OCI-M1 (cell line): ENCODE data around the gene MMP24.
"Not testable (repeated sequence)": the region's sequence is repeated elsewhere in the genome, so short reads cannot be mapped to it uniquely, and the experiment has no call there.

Experiments used
- DNase-seq: peaks from one replicate; lab custom pipeline; 2025; lab: John Stamatoyannopoulos, UW

Gene MMP24

DNA sequence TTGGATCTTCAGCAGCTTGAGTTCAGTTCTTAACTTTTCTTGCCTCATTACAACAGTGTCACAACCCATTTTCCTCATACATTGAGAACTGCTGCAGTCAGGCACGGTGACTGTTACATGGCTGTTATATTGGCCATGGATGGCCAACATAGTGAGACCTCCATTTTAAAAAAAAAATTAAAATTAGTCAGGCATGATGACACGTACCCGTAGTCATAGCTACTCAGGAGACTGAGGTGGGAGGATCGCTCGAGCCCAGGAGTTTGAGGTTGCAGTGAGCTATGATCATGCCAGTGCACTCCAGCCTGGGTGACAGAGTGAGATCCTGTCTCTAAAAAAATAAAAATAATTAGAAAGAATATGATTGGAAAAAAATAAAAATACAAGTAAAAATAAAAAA, 9.9 kb upstream of the MMP24 start:
- no peak for DNase-seq

GRCh38 chr20:35223941-35224340, 2.5 kb upstream of the MMP24 start:
- no peak for DNase-seq

DNA sequence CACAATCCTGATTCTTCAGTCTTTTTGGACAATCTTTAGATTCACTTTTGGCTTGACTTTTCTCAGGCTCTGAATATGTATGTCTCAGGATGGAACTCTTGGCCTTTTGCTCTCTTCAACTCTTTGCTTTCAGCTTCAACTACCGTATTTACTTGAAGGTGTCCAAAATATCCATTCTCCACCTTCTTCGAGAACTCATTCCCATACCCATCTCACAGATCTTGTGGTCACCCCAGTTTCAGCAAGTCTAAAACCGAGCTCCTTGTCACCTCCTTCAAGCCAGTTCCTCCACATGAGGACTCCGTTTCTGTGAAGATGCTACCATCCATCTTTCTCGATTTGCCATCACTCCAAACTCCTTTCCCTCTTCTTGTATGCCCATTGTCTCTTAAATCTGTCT, 2.0 kb upstream of the MMP24 start:
- DNase-seq = no peak

GRCh38 chr20:35225319-35226125, 968 bp upstream of the MMP24 start:
- no peak for DNase-seq

GRCh38 chr20:35226884-35227681, 593 bp downstream of the MMP24 start:
- DNase-seq = no peak

DNA sequence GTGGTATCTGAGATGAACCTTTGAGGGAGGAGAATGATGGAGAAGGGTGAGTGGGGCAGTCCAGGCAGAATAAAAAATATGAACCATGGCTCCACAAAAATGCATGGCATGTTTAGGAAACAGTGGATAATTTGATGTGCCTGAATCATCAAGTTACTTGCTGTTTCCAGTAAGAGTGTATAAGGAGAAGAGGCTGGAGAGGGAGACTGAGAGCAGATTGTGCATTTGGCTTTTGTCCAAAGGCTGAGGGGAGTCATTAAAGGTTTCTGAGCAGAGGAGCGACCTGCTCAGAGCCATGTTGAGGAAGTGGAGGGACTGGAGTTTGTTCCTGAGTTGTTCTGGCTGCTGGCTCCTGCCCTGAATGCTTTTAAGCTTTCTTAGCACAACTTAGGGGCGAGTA, 6.1 kb downstream of the MMP24 start:
- DNase-seq = no peak

GRCh38 chr20:35235881-35236280, 9.4 kb downstream of the MMP24 start:
- DNase-seq = no peak

- no peak for DNase-seq
These were observed 11.0 kb downstream of the MMP24 start for GRCh38 chr20:35237486-35237885.

GRCh38 chr20:35238170-35238569, 11.7 kb downstream of the MMP24 start:
- DNase-seq = peak; percentile 80

GRCh38 chr20:35238735-35239134, 12.2 kb downstream of the MMP24 start:
- DNase-seq = no peak

GRCh38 chr20:35240083-35240810, 13.8 kb downstream of the MMP24 start:
- no peak for DNase-seq

DNA sequence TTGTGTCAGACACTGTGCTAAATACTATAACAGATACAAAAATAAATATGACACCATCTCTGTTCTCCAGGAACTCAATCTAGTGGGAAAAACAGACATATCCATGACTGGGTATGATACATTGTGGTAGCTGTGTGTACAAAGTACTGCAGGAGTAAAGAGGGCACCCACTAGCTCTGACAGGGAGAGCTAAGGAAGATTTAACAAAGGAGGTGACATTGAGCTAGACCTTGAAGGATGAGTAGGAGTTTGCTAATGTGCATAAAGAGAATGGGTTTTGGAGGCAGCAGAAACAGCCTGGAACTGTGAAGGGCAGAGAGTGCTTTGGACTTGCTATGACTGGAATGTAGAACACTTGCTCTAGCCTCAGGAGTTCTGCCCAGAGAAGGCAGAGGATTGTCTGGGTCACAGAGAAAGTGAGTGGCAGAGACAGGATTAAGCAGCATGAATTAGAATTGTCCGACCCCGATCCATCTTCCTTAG, 14.4 kb downstream of the MMP24 start:
- no peak for DNase-seq

DNA sequence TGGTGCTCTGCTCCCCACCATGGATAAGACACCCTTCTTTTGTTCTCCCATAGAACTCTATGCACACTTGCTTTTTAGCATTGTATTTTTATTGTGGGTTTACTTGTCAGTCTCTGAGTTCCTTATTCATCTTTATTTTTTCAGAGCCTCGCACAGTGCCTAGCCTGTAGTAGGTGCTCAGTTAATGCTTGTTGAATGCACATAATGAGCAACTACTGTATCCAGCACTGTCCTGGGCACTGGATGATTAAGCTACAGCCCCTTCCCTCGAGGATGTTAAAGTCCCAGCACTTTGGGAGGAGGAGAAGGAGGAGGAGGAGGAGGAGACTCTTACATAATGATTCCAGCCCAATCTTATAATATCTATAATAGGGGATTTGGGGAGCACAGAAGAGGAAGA, 16.8 kb downstream of the MMP24 start:
- DNase-seq = no peak

DNA sequence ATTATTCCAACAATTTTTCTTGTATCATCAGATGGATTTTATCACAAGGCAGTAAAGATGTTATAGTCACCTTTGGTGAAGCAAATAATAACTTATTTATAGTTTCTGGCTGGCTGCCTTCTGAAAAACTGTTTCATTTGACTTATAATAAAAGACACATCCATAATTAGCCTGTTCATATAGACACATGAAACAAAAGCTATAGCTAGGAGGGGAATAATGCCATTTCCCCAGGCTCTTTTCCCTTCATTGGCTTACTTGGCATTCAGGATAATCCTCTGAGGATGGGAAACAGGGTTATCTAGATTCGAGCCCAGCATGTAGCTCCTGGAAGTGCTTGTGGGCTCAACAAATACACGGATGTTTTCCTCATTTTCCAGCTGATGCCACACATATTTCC, 17.5 kb downstream of the MMP24 start:
- DNase-seq = no peak

DNA sequence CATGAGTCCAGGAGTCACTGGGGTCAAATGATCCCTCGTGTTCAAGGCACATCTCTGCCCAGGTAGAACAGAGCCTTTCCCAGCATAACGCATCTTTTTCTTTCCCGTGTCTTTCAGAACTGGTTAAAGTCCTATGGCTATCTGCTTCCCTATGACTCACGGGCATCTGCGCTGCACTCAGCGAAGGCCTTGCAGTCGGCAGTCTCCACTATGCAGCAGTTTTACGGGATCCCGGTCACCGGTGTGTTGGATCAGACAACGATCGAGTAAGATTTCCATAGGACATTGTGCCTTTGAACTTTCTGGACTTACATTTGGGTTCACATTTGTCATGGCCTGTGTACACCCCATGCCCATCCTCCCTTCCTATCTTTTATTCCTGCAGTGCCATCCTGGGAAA, 20.2 kb downstream of the MMP24 start:
- no peak for DNase-seq

DNA sequence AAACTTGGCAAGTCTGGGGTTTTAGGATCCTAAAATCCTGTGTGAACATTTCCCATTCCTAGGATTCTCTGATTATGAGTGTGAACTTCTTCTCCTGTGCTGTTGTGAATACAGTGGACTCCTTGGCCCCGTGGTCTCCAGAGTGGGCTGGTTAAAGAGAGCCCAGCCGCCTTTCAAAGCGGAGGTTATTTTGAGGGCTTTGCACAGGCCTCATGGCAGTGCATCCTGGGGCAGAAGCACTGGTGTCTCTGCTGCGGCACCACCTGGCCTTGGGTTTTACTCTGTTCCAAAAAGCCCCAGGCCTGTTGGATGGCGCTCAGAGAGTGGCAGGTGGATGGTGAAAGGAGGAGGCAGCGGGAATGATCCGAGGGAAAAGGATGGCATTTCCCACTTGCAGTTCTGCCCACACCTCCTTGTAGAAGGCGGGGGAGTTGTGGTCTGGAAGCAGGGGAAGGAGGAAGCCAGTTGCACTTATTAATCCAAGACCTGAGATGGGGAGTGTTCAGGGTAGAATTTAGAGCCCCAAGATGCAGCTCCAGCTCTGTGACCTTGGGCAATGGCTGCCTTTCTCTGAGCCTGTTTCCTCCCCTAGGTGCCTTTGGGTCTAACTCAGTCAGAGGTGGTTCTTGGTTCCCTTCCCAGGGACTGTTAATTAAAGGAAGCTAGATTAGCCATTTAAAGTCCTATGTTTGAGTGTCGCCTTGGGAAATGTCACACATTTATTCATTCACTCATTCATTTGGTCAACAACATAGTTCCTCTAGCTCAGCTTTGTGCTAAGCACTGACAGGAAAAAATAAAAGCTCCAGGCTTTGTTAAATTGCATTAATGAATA, 22.4 kb downstream of the MMP24 start:
- no peak for DNase-seq

DNA sequence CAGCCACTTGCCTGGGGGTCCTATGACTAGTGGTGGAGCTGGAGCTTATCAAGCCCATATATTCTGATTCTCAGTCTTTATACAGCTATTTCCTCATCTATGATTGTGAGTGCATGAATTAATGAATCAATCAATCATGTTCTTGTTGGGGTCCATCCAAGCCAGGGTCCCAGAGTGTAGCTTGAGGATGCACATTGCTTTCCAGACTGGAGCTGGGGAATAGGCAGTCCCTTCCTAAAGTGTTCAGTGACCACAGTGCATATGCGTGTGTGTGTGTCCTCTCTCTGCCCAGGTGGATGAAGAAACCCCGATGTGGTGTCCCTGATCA, 25.1 kb downstream of the MMP24 start:
- DNase-seq = no peak

- peak; percentile 9 for DNase-seq
These were observed 25.6 kb downstream of the MMP24 start for GRCh38 chr20:35252037-35252461.

DNA sequence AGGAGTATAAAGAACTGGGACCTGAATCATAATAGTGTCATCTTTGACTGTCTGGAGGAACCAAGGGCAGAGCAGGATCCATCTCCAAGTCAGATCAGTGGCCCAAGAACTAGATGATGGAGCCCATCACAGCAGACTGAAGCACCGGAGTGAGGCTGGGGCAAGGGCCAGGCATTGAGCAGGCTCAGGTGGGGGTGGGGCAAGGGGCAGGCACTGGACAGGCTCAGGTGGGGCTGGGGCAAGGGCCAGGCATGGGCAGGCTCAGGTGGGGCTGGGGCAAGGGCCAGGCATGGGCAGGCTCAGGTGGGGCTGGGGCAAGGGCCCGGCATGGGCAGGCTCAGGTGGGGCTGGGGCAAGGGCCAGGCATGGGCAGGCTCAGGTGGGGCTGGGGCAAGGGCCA, 26.1 kb downstream of the MMP24 start:
- not testable (repeated sequence) for DNase-seq

- DNase-seq = peak; percentile 10
These were observed 26.5 kb downstream of the MMP24 start for GRCh38 chr20:35253010-35253409.

DNA sequence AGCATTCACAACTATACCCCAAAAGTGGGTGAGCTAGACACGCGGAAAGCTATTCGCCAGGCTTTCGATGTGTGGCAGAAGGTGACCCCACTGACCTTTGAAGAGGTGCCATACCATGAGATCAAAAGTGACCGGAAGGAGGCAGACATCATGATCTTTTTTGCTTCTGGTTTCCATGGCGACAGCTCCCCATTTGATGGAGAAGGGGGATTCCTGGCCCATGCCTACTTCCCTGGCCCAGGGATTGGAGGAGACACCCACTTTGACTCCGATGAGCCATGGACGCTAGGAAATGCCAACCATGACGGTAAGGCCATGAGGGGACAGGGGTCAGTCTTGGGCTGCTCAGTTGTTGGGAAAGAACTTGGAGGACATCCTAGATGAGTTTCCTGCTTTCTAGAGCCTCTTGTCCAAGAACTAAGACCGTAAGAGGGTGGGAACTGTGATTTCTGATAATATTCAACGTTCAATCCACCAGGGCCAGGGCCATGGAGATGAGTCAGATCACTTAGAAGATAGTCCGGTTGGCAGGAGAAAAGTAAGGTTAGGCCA, 28.0 kb downstream of the MMP24 start:
- DNase-seq = no peak
